GM18502 (cell line): ENCODE measurements around the gene POTEG.
"Not testable (repeated sequence)": the region's sequence is repeated elsewhere in the genome, so short reads cannot be mapped to it uniquely, and the experiment has no call there.

Experiments used
- ATAC-seq: cut with Tn5 transposase; IDR thresholded peaks from one replicate; pipeline ENCODE4 v1.9.1; 2021; ENCODE audit warnings: mild to moderate bottlenecking; ENCODE audit not compliant: unreplicated experiment, poor library complexity

POTEG gene

GRCh38 chr14:19380137-19380536 lies 54.0 kb downstream of the POTEG start:
- ATAC-seq, result not testable (repeated sequence)

- ATAC-seq, result not testable (repeated sequence)
These were observed 59.7 kb downstream of the POTEG start for GRCh38 chr14:19374451-19374903.

- ATAC-seq, result not testable (repeated sequence)
These were observed 61.2 kb downstream of the POTEG start for GRCh38 chr14:19372813-19373500.

- not testable (repeated sequence) for ATAC-seq
These were observed 62.4 kb downstream of the POTEG start for GRCh38 chr14:19371767-19372166.

- not testable (repeated sequence) for ATAC-seq
These were observed 71.3 kb downstream of the POTEG start for GRCh38 chr14:19362803-19363202.

- not testable (repeated sequence) for ATAC-seq
These were observed 71.8 kb downstream of the POTEG start for GRCh38 chr14:19362323-19362722.

GRCh38 chr14:19361636-19362253 lies 72.4 kb downstream of the POTEG start:
- not testable (repeated sequence) for ATAC-seq

GRCh38 chr14:19360937-19361635 lies 73.1 kb downstream of the POTEG start:
- ATAC-seq, result not testable (repeated sequence)
